Nasal cavity respiratory epithelium epithelial cell of viscerocranial mucosa (primary cell): Measurements from ENCODE around the gene MYH2. TPM values are rescaled to one million over a fixed set of nuclear protein-coding genes. Genes with fewer than 3 reads are reported as not detected.

ENCODE experiments used
- total RNA-seq: library from RNA; depleted of rRNA; stranded (reverse); fragments of >200 nt; gene quantifications from 2 replicates; pipeline ENCODE4 v1.2.3, GENCODE V29; 2014

Gene MYH2
- total RNA-seq, result not detected in 2 replicates

DNA sequence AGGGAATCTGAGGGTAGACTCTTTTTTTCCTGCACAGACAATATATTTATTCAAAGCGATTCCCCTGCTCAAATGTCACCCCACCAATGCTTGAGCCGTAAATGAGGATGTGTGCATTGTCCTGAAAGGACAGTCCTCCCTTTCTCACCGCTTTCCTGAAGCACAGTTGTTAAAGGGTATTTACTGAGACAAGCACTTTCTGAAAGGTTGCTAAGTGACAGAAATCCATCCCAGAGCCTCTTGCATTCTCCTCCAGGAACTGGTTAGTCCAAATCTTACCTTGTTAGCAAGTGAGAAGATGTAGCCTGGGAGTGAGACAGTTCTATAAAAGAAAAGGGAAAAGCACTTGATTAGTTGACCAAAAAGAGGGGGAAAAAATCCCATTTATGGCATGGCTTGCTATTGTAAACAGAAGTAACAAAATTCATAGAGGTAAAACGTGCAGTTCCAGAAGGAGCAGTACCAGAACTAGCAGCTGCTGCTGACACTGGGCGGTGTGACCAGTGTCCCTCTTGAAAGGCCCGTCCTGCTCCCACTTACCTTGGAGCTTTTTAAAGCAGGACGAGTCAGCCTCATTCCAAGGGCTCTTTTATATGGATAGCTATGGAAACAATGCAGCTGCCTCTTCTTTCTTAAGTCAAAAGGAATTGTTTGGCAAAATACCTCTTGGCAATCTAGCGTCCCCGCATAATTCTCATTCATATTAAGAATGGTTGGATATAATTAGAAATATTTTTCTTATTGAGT, at the start of gene MYH2:
Gene MYH2 (minus strand): TSS at position 563 of the 747 bp plus-strand sequence. CDS start 1,738 bp downstream, outside the sequence.

DNA sequence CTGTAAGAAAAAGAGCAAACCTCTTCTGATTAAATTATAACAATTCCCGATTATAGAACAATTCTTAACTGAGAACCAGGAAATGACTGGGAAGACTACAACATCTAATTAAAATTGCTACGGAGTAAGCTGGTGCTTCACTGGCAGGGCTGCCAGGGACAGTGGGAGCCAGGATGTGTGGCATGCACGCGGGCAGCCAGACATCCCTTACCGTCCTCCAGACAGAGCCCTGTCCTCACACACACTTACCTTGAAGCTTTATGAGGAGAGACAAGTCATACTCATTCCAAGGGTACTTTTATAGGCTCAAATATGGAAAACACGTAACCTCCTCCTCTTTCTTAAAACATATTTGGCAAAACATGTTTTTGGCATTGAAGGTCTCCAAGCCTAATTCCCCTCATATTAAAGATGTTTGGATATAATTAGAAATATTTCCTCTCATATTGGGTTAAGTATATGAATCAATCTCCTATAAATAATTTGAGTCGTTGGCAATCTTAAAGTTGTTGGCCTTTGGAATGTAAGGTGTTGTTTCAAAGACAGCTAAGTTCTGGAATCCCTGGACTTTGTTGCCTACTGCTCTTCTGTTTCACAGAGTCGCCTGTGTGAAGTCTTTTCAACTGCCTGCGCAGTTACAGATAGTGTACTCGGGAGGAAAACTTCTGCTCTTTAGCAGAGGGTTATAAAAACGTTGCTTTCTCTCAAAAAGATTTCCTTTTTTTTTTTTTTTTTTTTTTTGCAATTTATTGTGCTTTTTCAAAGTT, 31.0 kb downstream of the MYH2 start, which contains the start of gene MYH1:
Gene MYH1 (minus strand): TSS at position 272 of the 767 bp plus-strand sequence. CDS start 1,900 bp downstream, outside the sequence.

Other genes starting within 250 kb of the MYH2 start
- gene MYH13, start 176.7 kb downstream of the MYH2 start, total RNA-seq, result not detected in 2 replicates
- gene MYH8, start 127.7 kb downstream of the MYH2 start, total RNA-seq, result not detected in 2 replicates
- not detected in 2 replicates for gene MYH4, start 80.1 kb downstream of the MYH2 start, total RNA-seq
- not detected in 2 replicates for gene MYH1, start 31.1 kb downstream of the MYH2 start, total RNA-seq
- 0.64 and 0.68 TPM in 2 replicates for gene MYH3, start 107.7 kb upstream of the MYH2 start, total RNA-seq
- 28.4 and 41.2 TPM in 2 replicates for gene SCO1, start 147.9 kb upstream of the MYH2 start, total RNA-seq
- gene ADPRM, start 147.9 kb upstream of the MYH2 start, total RNA-seq, result 15.7 and 18.8 TPM in 2 replicates
- under 0.01 and 0.36 TPM in 2 replicates for gene TMEM220, start 180.4 kb upstream of the MYH2 start, total RNA-seq